Right lobe of liver (tissue), 6 donors: ENCODE measurements around the gene SKA1. TPM values are rescaled to one million over a fixed set of nuclear protein-coding genes. Genes with fewer than 3 reads are reported as not detected.
"Not testable (repeated sequence)": the region's sequence is repeated elsewhere in the genome, so short reads cannot be mapped to it uniquely, and the experiment has no call there.

Source experiments
- ATAC-seq, 4 donors: fragments of 200-7000 bp; cut with Tn5 transposase; one replicate each; pipeline ENCODE4 v1.9.1; 2020; ENCODE audit warnings: mild to moderate bottlenecking in 4 of 4, moderate library complexity in 4 of 4
- DNase-seq, 3 donors: peaks; one replicate each; pipeline ENCODE4 v3.0.0-alpha.2; 2020
- H3K27ac ChIP-seq, 3 donors: fragments of 200-600 bp; one replicate each; pipeline ENCODE4 v1.8.0; 2022
- H3K27me3 ChIP-seq, 2 donors: fragments of 200-600 bp; one replicate each; pipeline ENCODE4 v1.8.0; 2022
- H3K36me3 ChIP-seq, 4 donors: fragments of 200-600 bp; sonication (generic) in 1 of 4; one replicate each; pipeline versions ENCODE4 v1.5.1 to v1.8.0; 2017 to 2022; ENCODE audit warnings: control low read depth in 1 of 4
- H3K4me1 ChIP-seq, 4 donors: fragments of 200-600 bp; sonication (generic) in 1 of 4; one replicate each; pipeline versions ENCODE4 v1.5.1 to v1.8.0; 2017 to 2022; ENCODE audit warnings: control low read depth in 1 of 4
- H3K4me3 ChIP-seq, 3 donors: fragments of 200-600 bp; one replicate each; pipeline ENCODE4 v1.8.0; 2022
- H3K9me3 ChIP-seq, 4 donors: fragments of 200-600 bp; sonication (generic) in 1 of 4; one replicate each; pipeline versions ENCODE4 v1.5.1 to v1.8.0; 2017 to 2022; ENCODE audit warnings: control low read depth in 1 of 4
- CTCF ChIP-seq, 4 donors: fragments of 200-600 bp in 3 of 4; fragments of 450-650 bp in 1 of 4; IDR thresholded peaks; one replicate each; pipeline versions ENCODE4 v1.5.1 to v1.8.0; 2016 to 2022; ENCODE audit warnings: antibody characterized with exemption in 4 of 4, mild to moderate bottlenecking in 2 of 4
- POLR2A ChIP-seq: fragments of 450-650 bp; IDR thresholded peaks from one replicate; pipeline ENCODE4 v1.6.1; 2017; ENCODE audit warnings: antibody characterized with exemption, mild to moderate bottlenecking
- WGBS: methylation state at CpG from one replicate; pipeline ENCODE4 v1.1.6; 2018; ENCODE audit warnings: low coverage, low lambda C conversion rate; ENCODE audit not compliant: insufficient coverage; ENCODE audit errors: missing lambda C conversion rate; 5-methylcytosine and 5-hydroxymethylcytosine counted together
- intact Hi-C, 2 donors: fragments of 100-400 bp; cut with DNase I; formaldehyde crosslinking; loops; one replicate each; pipeline versions ENCODE4 v1.11.2 to v1.14.1; 2022
- total RNA-seq, 6 experiments: library from RNA; depleted of rRNA in 2 of 6; stranded (reverse); fragments of >200 nt in 2 of 6; fragmentation: NEBNext Ultra II Directional in 3 of 6; extraction: Animal tissue kit (Norgen Biotek cat#: 25700) in 3 of 6; gene quantifications; one replicate each; pipeline versions ENCODE4 v1.1.0 to v1.2.4, GENCODE V29; 2016 to 2023
- donor health status: DM: no; HTN: yes; CAD: no.
- donor health status: DM: no; HTN: no; CAD: no.
- donor health status: DM: no; HTN: no; CAD: no.
- donor health status: DM: no; HTN: yes; CAD: no.
- donor health status: DM: no; HTN: yes; CAD: no.

The SKA1 gene
- total RNA-seq, 6 experiments from 2014 or later: 0.15 to 1.5 (median 0.75) TPM; not detected in 1

- no peak overlapping the region for H3K27ac ChIP-seq
- H3K27me3 ChIP-seq: no peaks in the 10 kb centered on the region
- intact Hi-C loops: no loop called here
- H3K9me3 ChIP-seq: no peaks in the 10 kb centered on the region
- TF ChIP-seq POLR2A (no peak), CTCF (IDR thresholded peaks at IDR 0.05) (no peak)
- no peak for ATAC-seq
- H3K4me3 ChIP-seq: no peak overlapping the region
- WGBS: 77% methylated on average over 6 of the region's 17 CpGs
- peaks cover 0 to 5% (median 0%) of the 10 kb centered on the region in 4 donors for H3K4me1 ChIP-seq
- H3K36me3 ChIP-seq: no peaks in the 10 kb centered on the region
- no peak for DNase-seq
Observed at GRCh38 chr18:50405582-50406271, 30.9 kb downstream of the SKA1 start.

GRCh38 chr18:50409236-50409635 lies 34.4 kb downstream of the SKA1 start:
- ATAC-seq: no peak
- no peak for TF ChIP-seq CTCF (IDR thresholded peaks at IDR 0.05)
- H3K36me3 ChIP-seq: no peaks in the 10 kb centered on the region
- H3K27me3 ChIP-seq: no peaks in the 10 kb centered on the region
- H3K27ac ChIP-seq: no peak overlapping the region
- WGBS: 72% methylated on average over 5 of the region's 5 CpGs
- no peak overlapping the region for H3K4me3 ChIP-seq
- intact Hi-C loops: no loop called here
- H3K4me1 ChIP-seq: no peaks in the 10 kb centered on the region
- H3K9me3 ChIP-seq: no peaks in the 10 kb centered on the region
- DNase-seq: no peak

GRCh38 chr18:50410008-50410407 lies 35.2 kb downstream of the SKA1 start:
- TF ChIP-seq POLR2A: no peak
- TF ChIP-seq CTCF (IDR thresholded peaks at IDR 0.05): no peak

GRCh38 chr18:50410894-50411293 lies 36.0 kb downstream of the SKA1 start:
- H3K4me1 ChIP-seq: no peaks in the 10 kb centered on the region
- no peak overlapping the region for H3K27ac ChIP-seq
- ATAC-seq (peak in 1 of 4 donors; percentile 54), DNase-seq (no peak)
- intact Hi-C loops: no loop called here
- no peaks in the 10 kb centered on the region for H3K36me3 ChIP-seq
- 50% methylated on average over 1 of the region's 1 CpG for WGBS
- H3K27me3 ChIP-seq: no peaks in the 10 kb centered on the region
- no peak for TF ChIP-seq CTCF (IDR thresholded peaks at IDR 0.05)
- TF ChIP-seq POLR2A: no peak
- H3K9me3 ChIP-seq: no peaks in the 10 kb centered on the region
- H3K4me3 ChIP-seq: no peak overlapping the region

More at GRCh38 chr18:50410008-50410407, 35.2 kb downstream of the SKA1 start:
- 65% methylated on average over 4 of the region's 4 CpGs for WGBS
- no peak for DNase-seq
- Histone ChIP-seq H3K4me3 (no peak overlapping the region), H3K27me3 (no peaks in the 10 kb centered on the region), H3K36me3 (no peaks in the 10 kb centered on the region), H3K4me1 (no peaks in the 10 kb centered on the region), H3K9me3 (no peaks in the 10 kb centered on the region), H3K27ac (no peak overlapping the region)
- intact Hi-C loops: no loop called here
- no peak for ATAC-seq

- intact Hi-C loops, H3K27me3 ChIP-seq, ATAC-seq, DNase-seq, H3K36me3 ChIP-seq, H3K4me3 ChIP-seq, H3K4me1 ChIP-seq, H3K9me3 ChIP-seq, H3K27ac ChIP-seq: not testable (repeated sequence)
- WGBS: 40% methylated on average over 1 of the region's 3 CpGs
Observed at GRCh38 chr18:50416832-50417231, 42.0 kb downstream of the SKA1 start.

GRCh38 chr18:50417705-50418104 lies 42.9 kb downstream of the SKA1 start:
- H3K27me3 ChIP-seq, H3K4me1 ChIP-seq, DNase-seq, ATAC-seq, H3K27ac ChIP-seq, H3K9me3 ChIP-seq, H3K4me3 ChIP-seq, H3K36me3 ChIP-seq, intact Hi-C loops: not testable (repeated sequence)
- 100% methylated on average over 2 of the region's 21 CpGs for WGBS
